GM18907 (cell line): ENCODE results near the gene BRI3BP.
"Not testable (repeated sequence)": the region's sequence is repeated elsewhere in the genome, so short reads cannot be mapped to it uniquely, and the experiment has no call there.

Source experiments
- ATAC-seq: cut with Tn5 transposase; IDR thresholded peaks from one replicate; pipeline ENCODE4 v1.9.1; 2021; ENCODE audit warnings: mild to moderate bottlenecking, moderate library complexity; ENCODE audit not compliant: unreplicated experiment

Gene BRI3BP

DNA sequence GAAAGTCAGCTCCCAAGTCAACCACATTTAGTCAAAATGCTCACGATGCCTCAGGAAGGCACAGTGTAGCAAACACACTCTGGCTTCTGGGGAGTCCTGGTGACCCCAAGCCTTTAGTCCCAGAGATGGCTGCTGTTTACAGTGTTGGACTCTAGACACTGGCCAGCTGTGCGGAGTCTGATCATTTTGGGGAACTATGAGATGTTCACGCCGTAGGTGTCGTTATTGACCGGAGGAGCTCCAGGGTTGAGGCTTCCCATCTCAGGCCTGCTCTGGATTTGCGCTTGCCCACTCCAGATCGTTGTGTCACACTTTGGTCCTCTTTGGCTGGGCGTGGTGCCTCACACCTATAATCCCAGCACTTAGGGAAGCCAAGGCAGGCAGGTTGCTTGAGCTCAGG is 27.7 kb downstream of the BRI3BP start:
- no peak for ATAC-seq

DNA sequence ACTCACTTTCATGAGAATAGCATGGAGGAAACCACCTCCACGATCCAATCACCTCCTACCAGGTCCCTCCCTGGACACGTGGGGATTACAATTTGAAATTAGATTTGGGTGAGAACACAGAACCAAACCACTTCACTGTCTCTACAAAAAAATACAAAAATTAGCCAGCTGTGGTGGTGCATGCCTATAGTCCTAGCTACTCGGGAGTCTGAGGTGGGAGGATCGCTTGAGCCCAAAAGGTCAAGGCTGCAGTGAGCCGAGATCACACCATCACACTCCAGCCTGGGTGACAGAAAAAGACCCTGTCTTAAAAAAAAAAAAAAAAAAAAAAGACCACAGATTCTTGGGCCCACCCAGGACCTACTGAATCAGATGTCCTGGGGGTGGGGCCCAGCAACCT is 28.3 kb downstream of the BRI3BP start:
- ATAC-seq, result no peak

- ATAC-seq, result no peak
Observed at GRCh38 chr12:125023065-125023464, 29.6 kb downstream of the BRI3BP start.

GRCh38 chr12:125024949-125025563 is 31.6 kb downstream of the BRI3BP start:
- ATAC-seq, result no peak

- ATAC-seq, result no peak
Observed at GRCh38 chr12:125025606-125026235, 32.3 kb downstream of the BRI3BP start.

DNA sequence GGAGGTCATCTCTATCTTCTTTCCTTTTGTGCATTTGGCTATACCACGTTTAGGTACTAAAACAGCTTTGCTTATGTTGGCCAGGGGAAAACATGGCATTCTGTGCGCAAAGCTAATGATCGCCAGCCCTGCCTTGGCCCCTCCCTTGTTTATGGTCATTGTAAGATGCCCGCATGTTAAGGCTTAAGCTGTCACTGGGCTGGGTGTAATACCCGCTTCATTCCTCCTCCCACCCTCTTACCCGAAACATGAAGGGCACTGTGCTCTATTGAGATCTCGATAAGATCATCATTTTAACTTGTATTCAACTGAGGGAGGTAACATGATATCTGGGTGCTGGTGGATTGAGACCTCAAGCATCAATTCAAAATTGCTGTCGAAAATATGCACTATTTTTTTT is 34.7 kb downstream of the BRI3BP start:
- ATAC-seq, result no peak

DNA sequence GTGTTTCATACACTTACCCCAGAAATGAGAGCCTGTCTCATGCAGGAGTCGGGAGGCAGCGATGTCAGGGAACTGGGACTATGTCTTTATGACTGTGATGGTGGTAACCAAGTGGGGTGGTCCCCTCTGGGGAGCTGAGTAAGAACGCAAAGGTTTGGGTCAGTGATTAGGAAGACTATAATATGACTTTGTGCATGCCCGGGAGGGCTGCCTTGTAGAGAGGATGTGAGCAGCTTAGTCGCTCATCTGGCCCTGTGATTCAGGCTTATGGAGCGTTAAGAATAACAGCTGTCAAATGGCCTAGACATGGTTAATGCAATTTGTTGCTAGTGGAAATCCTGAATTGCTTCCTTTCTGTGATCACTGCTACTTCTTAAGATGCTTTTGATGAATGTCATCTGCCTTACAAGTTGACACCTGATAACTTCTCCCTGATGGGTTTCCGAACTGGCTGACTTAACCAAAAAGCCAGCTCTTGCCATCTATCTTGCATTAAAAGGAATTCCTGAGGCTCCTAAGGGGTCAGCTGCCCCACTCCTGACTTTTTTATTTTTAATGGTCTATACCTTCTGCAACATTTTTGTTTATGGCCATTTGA is 36.4 kb downstream of the BRI3BP start:
- ATAC-seq, result no peak

DNA sequence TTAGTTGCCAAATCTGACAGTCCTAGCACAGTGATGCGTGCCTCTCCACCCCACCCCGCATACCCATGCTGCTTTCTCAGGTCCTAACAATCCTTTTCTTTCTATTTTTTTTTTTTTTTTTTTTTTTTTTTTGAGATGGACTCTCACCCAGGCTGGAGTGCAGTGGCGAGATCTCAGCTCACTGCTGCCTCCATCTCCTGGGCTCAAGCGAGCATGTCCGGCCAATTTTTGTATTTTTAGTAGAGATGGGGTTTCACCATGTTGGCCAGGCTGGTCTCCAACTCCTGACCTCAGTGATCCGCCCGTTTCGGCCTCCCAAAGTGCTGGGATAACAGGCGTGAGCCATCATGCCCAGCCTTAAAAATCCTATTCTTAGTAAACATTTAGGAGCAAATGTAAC is 38.0 kb downstream of the BRI3BP start:
- not testable (repeated sequence) for ATAC-seq

GRCh38 chr12:125032466-125033152 is 39.2 kb downstream of the BRI3BP start:
- ATAC-seq, result no peak

GRCh38 chr12:125033288-125033687 is 39.8 kb downstream of the BRI3BP start:
- ATAC-seq, result no peak

DNA sequence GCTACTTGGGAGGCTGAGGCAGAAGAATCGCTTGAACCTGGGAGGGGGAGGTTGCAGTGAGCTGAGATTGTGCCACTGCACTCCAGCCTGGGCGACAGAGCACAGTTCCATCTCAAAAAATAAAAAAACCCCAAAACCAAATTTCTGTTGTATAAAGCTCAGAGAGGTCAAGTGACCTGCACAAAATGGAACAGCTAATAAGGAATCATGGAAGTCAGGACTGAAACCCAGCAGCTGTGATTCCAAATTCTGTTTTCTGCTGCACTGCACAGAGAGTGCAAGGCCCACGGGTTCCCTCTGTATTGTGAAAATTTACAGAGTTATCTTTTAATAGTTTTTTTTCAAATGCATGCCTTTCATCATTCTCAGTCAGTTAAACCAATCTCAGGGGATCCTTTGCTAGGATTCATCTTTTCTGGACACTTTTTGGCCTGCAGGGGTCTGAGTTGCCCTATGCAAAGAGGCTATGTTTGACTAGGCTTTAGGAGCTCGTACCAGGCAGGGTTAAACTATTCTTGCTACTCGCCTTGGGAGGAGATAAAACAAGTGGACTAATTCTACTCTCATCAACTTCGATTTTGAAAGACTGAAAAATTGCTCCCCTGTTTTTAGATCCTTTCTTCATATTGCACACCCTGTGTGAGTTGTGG is 45.7 kb downstream of the BRI3BP start:
- no peak for ATAC-seq

GRCh38 chr12:125049093-125049458 is 55.6 kb downstream of the BRI3BP start:
- no peak for ATAC-seq

- ATAC-seq, result no peak
Observed at GRCh38 chr12:125050446-125050845, 57.0 kb downstream of the BRI3BP start.

- ATAC-seq, result no peak
Observed at GRCh38 chr12:125050868-125051267, 57.4 kb downstream of the BRI3BP start.

- ATAC-seq, result no peak
Observed at GRCh38 chr12:125053821-125054220, 60.4 kb downstream of the BRI3BP start.

DNA sequence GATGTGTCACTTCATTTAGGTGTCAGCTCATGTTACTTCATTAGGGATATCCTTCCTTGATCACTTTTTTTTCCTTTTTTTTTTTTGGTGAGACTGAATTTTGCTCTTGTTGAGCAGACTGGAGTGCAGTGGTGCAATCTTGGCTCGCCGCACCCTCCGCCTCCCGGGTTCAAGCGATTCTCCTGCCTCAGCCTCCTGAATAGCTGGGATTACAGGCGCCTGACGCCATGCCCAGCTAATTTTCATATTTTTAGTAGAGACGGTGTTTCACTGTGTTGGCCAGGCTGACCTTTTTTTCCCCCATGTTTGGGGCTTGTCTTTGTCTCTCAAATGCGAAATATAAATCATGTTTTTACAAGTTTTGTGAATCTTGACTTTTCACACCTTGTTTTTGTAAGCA is 62.1 kb downstream of the BRI3BP start:
- ATAC-seq, result no peak

- no peak for ATAC-seq
Observed at GRCh38 chr12:125056306-125056705, 62.9 kb downstream of the BRI3BP start.

DNA sequence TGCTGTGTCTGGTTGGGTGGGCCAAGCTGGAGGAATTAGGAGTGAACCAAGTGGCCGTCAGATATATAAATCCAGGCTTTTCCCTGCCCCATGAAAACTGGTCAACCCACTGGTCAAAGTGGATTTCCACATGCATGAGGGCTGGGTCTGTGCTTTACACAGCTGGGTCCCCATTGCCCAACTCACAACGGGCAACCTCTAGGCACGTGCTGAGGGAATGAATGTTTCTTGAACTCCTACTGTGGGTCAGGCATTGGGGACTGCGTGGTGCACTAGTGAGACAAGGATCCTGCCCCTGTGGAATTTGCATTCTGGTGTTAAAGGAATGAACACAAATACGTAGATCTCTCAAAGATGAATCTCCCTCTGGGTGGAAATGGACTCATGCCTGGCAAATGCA is 64.3 kb downstream of the BRI3BP start:
- no peak for ATAC-seq

GRCh38 chr12:125061229-125061628 is 67.8 kb downstream of the BRI3BP start:
- ATAC-seq, result no peak

DNA sequence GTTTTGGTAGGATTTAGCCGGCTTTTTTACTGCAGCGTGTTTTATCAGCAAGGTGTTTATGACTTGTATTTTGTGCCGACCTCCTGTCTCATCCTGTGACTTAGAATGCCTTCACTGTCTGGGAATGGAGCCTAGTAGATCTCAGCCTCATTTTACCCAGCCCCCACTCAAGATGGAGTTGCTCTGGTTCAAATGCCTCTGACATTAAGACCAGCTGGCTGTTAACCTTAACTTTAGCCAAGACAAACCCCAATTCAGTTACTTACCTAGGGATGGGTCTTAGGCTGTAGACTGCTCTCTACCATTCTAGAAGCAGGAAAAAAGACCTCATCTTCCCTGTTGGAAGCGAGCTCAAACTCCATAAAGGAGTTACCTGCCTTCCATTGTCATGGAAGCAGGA is 70.1 kb downstream of the BRI3BP start:
- ATAC-seq, result not testable (repeated sequence)

- no peak for ATAC-seq
Observed at GRCh38 chr12:125064492-125064891, 71.0 kb downstream of the BRI3BP start.
